CD14-positive monocyte (primary cell): ENCODE results near the gene NFKBIZ. TPM values are rescaled to one million over a fixed set of nuclear protein-coding genes. Genes with fewer than 3 reads are reported as not detected.

Experiments
- DNase-seq, 3 donors: peaks; one replicate each; pipeline ENCODE4 v3.0.0-alpha.2; 2011 to 2022
- H2AFZ ChIP-seq: 2 replicates; pipeline ENCODE4 v1.6.0; 2012; ENCODE audit warnings: mild to moderate bottlenecking, low read depth, low read length, inconsistent platforms; ENCODE audit not compliant: insufficient read depth, poor library complexity, severe bottlenecking
- H3K27ac ChIP-seq, 2 donors: 1 replicate in 1 of 2; 2 replicates in 1 of 2; pipeline ENCODE4 v1.5.1; 2012 to 2013; ENCODE audit warnings: low read length in 2 of 2, control low read depth in 1 of 2, inconsistent platforms in 1 of 2, low read depth in 1 of 2, mild to moderate bottlenecking in 1 of 2
- H3K27me3 ChIP-seq, 2 donors: one replicate each; pipeline versions ENCODE4 v1.6.0 to v1.6.1; 2011 to 2013; ENCODE audit warnings: low read length in 2 of 2; ENCODE audit not compliant: control insufficient read depth in 2 of 2, insufficient read depth in 2 of 2
- H3K36me3 ChIP-seq, 2 donors: replicated peaks in 1 of 2; 1 replicate in 1 of 2; 2 replicates in 1 of 2; pipeline versions ENCODE4 v1.5.1 to v1.6.1; 2012 to 2013; ENCODE audit warnings: low read length in 2 of 2, control low read depth in 1 of 2, inconsistent platforms in 1 of 2, mild to moderate bottlenecking in 1 of 2; ENCODE audit not compliant: insufficient read depth in 2 of 2, control insufficient read depth in 1 of 2
- H3K4me1 ChIP-seq, 2 donors: 1 replicate in 1 of 2; 2 replicates in 1 of 2; pipeline versions ENCODE4 v1.5.1 to v1.6.1; 2012 to 2013; ENCODE audit warnings: low read length in 2 of 2, control low read depth in 1 of 2, inconsistent platforms in 1 of 2, mild to moderate bottlenecking in 1 of 2, moderate library complexity in 1 of 2; ENCODE audit not compliant: insufficient read depth in 2 of 2, control insufficient read depth in 1 of 2
- H3K4me2 ChIP-seq: replicated peaks from 2 replicates; pipeline ENCODE3; 2012; ENCODE audit warnings: low read length, moderate library complexity, mild to moderate bottlenecking; ENCODE audit not compliant: poor library complexity, severe bottlenecking; ENCODE audit errors: extremely low read depth
- H3K4me3 ChIP-seq, 3 experiments: fragments of 200-600 bp in 1 of 3; sonication (generic) in 1 of 3; replicated peaks in 1 of 3; 1 replicate in 2 of 3; 2 replicates in 1 of 3; pipeline ENCODE4 v1.5.1; 2011 to 2013; ENCODE audit warnings: low read length in 3 of 3, mild to moderate bottlenecking in 3 of 3, control low read depth in 2 of 3, low read depth in 2 of 3, inconsistent platforms in 1 of 3, moderate library complexity in 1 of 3
- H3K79me2 ChIP-seq: 2 replicates; pipeline ENCODE4 v1.6.0; 2012; ENCODE audit warnings: mild to moderate bottlenecking, control low read depth, inconsistent platforms, low read length, moderate library complexity; ENCODE audit not compliant: insufficient read depth
- H3K9ac ChIP-seq: 2 replicates; pipeline ENCODE4 v1.6.0; 2017; ENCODE audit warnings: low read length, mild to moderate bottlenecking; ENCODE audit not compliant: insufficient read depth, poor library complexity, severe bottlenecking
- H3K9me3 ChIP-seq, 2 donors: replicated peaks in 1 of 2; 1 replicate in 1 of 2; 2 replicates in 1 of 2; pipeline versions ENCODE4 v1.5.1 to v1.6.1; 2012 to 2013; ENCODE audit warnings: low read length in 2 of 2, control low read depth in 1 of 2; ENCODE audit not compliant: control insufficient read depth in 1 of 2, insufficient read depth in 1 of 2
- H4K20me1 ChIP-seq: 2 replicates; pipeline ENCODE4 v1.6.0; 2012; ENCODE audit warnings: mild to moderate bottlenecking, low read length, control low read depth, moderate library complexity; ENCODE audit not compliant: insufficient read depth
- H3K27ac Mint-ChIP-seq, 7 donors: one replicate each; pipeline ENCODE4 v1.8.0; 2020; ENCODE audit warnings: mild to moderate bottlenecking in 7 of 7, mixed read lengths in 7 of 7, moderate library complexity in 6 of 7, inconsistent platforms in 2 of 7
- H3K27me3 Mint-ChIP-seq, 3 donors: one replicate each; pipeline ENCODE4 v1.8.0; 2021 to 2022; ENCODE audit warnings: low read depth in 3 of 3, mild to moderate bottlenecking in 3 of 3, mixed read lengths in 3 of 3, moderate library complexity in 3 of 3, inconsistent platforms in 1 of 3
- H3K36me3 Mint-ChIP-seq, 2 donors: one replicate each; pipeline ENCODE4 v1.8.0; 2020; ENCODE audit warnings: mixed read lengths in 2 of 2, inconsistent platforms in 1 of 2, mild to moderate bottlenecking in 1 of 2
- H3K4me1 Mint-ChIP-seq: one replicate; pipeline ENCODE4 v1.8.0; 2020; ENCODE audit warnings: mild to moderate bottlenecking, mixed read lengths
- H3K4me3 Mint-ChIP-seq, 2 donors: one replicate each; pipeline ENCODE4 v1.8.0; 2020; ENCODE audit warnings: mild to moderate bottlenecking in 2 of 2, mixed read lengths in 2 of 2, moderate library complexity in 1 of 2
- H3K9me3 Mint-ChIP-seq, 7 donors: one replicate each; pipeline ENCODE4 v1.8.0; 2020 to 2022; ENCODE audit warnings: mixed read lengths in 7 of 7, mild to moderate bottlenecking in 6 of 7, moderate library complexity in 6 of 7, inconsistent platforms in 2 of 7
- CTCF ChIP-seq: fragments of 200-600 bp; IDR thresholded peaks from one replicate; pipeline ENCODE4 v1.8.0; 2022; ENCODE audit warnings: antibody characterized with exemption, mild to moderate bottlenecking
- WGBS: methylation state at CpG from one replicate; pipeline ENCODE4 v1.1.5; 2013; ENCODE audit warnings: missing lambda C conversion rate; ENCODE audit not compliant: insufficient coverage; 5-methylcytosine and 5-hydroxymethylcytosine counted together
- intact Hi-C, 2 donors: fragments of 100-400 bp; cut with micrococcal nuclease; formaldehyde crosslinking; loops; one replicate each; pipeline versions ENCODE4 v1.15.0 to v1.15.1; 2023
- polyA plus RNA-seq, 3 donors: library from polyadenylated mRNA; depleted of rRNA in 1 of 3; unstranded in 2 of 3; stranded (reverse) in 1 of 3; fragments of 300-500 nt in 2 of 3; fragments of >200 nt in 1 of 3; fragmentation: Illumina TruSeq in 2 of 3; gene quantifications; 1 replicate in 2 of 3; 2 replicates in 1 of 3; pipeline ENCODE4 v1.2.3, GENCODE V29; 2012 to 2021

NFKBIZ gene
- polyA plus RNA-seq, 3 donors: 71.0 to 592 (median 84.9) TPM

- Histone ChIP-seq H2AFZ (no peak overlapping the region), H3K79me2 (peaks cover 44% of the 10 kb centered on the region), H3K9ac (no peak overlapping the region), H3K9me3 (no peaks in the 10 kb centered on the region), H3K27me3 (no peaks in the 10 kb centered on the region), H3K4me3 (no peak overlapping the region), H4K20me1 (no peaks in the 10 kb centered on the region), H3K36me3 (peaks cover 12 to 38% of the 10 kb centered on the region in 2 donors), H3K4me2 (no peak overlapping the region), H3K4me1 (peaks cover 8 to 21% of the 10 kb centered on the region in 2 donors), H3K27ac (no peak overlapping the region)
- intact Hi-C loops: loop anchor here (2.0 to 10.0 kb wide), 4 partner anchors 35 to 413 kb away; partner anchors contain the start of gene NFKBIZ (in 1 of the 2)
- H3K4me3 Mint-ChIP-seq: no peak overlapping the region
- H3K36me3 Mint-ChIP-seq: peaks cover 34 to 41% of the 10 kb centered on the region in 2 donors
- no peak for DNase-seq
- peak overlapping the region in 3 of 7 donors; percentile 43 to 66 (median 50) for H3K27ac Mint-ChIP-seq
- peaks cover 27% of the 10 kb centered on the region for H3K4me1 Mint-ChIP-seq
- TF ChIP-seq CTCF: no peak
- H3K27me3 Mint-ChIP-seq: peaks cover 0 to 2% (median 0%) of the 10 kb centered on the region in 3 donors
- H3K9me3 Mint-ChIP-seq: no peaks in the 10 kb centered on the region
- WGBS: no CpG with 5 or more reads among the region's 2 CpGs
Measured at GRCh38 chr3:101811875-101812274, 37.4 kb upstream of the NFKBIZ start.

- Histone ChIP-seq H3K27me3 (no peaks in the 10 kb centered on the region), H3K9ac (no peak overlapping the region), H3K79me2 (peaks cover 51% of the 10 kb centered on the region), H2AFZ (no peak overlapping the region), H3K27ac (no peak overlapping the region), H3K4me3 (no peak overlapping the region), H3K4me2 (no peak overlapping the region), H3K9me3 (no peaks in the 10 kb centered on the region), H4K20me1 (no peaks in the 10 kb centered on the region), H3K4me1 (peaks cover 10 to 30% of the 10 kb centered on the region in 2 donors), H3K36me3 (peaks cover 9 to 35% of the 10 kb centered on the region in 2 donors)
- H3K27ac Mint-ChIP-seq: peak overlapping the region in 2 of 7 donors; percentile 3 to 43
- TF ChIP-seq CTCF: no peak
- peaks cover 30% of the 10 kb centered on the region for H3K4me1 Mint-ChIP-seq
- intact Hi-C loops: loop anchor here (2.0 to 10.0 kb wide), 4 partner anchors 34 to 412 kb away; partner anchors contain the start of gene NFKBIZ (in 1 of the 2)
- H3K4me3 Mint-ChIP-seq: no peak overlapping the region
- peaks cover 0 to 2% (median 0%) of the 10 kb centered on the region in 3 donors for H3K27me3 Mint-ChIP-seq
- DNase-seq: no peak
- H3K36me3 Mint-ChIP-seq: peaks cover 35 to 40% of the 10 kb centered on the region in 2 donors
- H3K9me3 Mint-ChIP-seq: no peaks in the 10 kb centered on the region
Measured at GRCh38 chr3:101812895-101813294, 36.4 kb upstream of the NFKBIZ start.
